NCI-H345 (cell line): ENCODE measurements around the gene MAP3K21.

Experiments used
- DNase-seq: peaks from one replicate; lab custom pipeline; 2025; lab: John Stamatoyannopoulos, UW

MAP3K21 gene

GRCh38 chr1:233327651-233328141, at the start of gene MAP3K21:
Gene MAP3K21 (plus strand): TSS chr1:233327724. CDS start chr1:233328029, 305 bp downstream.
- DNase-seq = no peak

DNA sequence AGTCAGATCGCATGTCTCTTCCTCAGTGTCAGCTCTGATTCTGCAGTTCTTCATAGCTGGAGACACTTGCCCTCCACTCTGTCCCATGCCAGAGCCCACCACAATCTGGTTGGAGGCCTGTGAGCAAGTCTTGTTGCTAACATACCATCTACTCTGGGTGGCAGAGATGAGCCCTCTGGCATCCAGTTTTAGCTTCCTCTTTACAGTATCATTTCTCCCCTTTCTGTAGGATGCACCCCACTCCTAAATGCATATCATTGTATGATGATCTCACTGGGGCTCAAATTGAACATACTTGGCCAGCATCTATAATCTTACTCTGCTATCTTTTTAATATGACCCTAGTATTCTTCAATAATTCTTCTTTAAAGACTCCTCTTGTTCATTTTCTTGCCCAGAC, 48.9 kb upstream of the MAP3K21 start:
- no peak for DNase-seq

DNA sequence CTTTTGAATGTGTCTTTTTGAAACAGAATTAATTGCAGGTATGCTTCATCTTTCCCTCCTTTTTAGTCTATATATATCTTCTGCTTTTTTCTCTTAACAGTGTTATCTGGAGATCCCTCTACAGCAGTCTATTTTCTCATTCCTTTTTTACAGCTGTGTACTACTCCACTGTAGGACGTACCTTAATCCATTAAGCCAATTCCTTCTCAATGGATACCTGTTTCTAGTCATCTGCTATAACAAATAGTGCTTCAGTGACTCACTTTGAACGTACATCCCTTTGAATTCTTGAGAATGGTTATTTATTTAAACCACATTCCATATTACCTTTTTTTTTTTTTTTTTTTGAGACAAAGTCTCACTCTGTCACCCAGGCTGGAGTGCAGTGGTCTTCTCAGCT, 47.6 kb upstream of the MAP3K21 start:
- no peak for DNase-seq

DNA sequence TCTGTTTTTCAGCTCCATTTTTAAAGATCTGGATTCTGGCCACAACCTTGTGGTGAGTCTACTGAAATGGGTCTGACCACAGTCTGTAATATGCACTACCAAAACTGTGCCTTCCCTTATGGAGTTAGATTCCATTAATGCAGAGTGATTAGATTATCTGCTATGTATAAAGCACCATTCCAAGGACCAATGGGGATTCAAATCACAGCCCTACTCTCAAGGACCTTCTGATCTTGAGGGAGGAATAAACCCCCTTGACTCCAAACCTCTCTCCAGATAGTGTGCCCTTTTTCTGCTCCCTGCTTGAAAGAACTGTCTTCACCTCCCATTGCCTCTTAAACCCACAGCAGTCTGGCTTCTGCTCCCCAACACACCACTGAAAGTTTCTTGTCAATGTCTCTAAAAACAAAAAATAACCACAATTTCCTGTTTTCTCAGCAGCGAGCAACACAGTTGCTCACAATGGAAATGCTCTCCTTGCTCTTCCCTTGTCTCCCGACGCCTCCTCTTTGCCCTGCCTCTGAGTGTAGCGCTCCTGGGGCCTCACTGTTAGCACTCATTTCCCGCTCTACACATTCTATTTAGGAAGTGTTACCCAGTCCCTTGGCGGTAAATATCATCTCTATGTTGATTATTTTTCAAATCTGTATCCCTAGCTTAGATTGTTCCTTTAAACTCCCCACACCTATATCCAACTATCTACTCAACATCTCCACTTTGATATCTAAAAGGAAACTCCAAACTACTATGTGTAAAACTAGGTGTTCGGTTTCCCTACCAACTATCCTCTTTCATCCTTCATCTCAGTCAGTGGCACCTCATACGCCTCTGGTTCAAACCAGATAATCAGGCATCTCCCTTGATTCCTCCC, 45.6 kb upstream of the MAP3K21 start:
- DNase-seq = no peak

- DNase-seq = no peak
These were observed 45.0 kb upstream of the MAP3K21 start for GRCh38 chr1:233282582-233282886.

- DNase-seq = peak; percentile 86
These were observed 37.8 kb upstream of the MAP3K21 start for GRCh38 chr1:233289676-233290075.

DNA sequence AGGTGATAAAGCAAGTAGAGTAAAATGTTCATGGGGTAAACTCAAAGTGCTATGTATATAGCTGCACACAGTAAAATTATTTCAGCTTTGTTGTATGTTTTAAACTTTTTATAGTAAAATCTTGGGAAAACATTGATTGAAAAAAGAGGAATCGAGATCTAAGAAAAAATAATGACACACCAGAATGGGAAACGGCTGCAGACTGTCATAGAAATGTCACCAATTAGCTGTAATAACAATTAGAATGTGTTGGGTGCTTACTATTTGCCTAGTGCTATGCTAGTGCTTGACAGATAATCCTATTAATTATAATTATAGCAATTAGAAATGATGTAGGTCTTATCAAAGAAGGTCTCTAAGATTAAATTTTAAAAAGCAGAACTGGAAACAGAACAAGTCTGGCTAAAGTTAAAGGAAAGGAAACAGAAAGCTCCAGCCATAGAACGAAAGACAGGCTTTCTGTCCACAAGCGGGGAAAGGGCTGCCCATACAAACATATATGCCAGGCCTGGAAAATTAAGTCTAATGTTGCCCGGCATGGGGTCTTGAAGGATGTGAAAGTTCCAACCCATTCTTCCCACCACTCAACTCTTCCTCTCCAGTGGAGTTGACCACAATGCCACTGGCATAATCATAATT, 37.0 kb upstream of the MAP3K21 start:
- DNase-seq = no peak

GRCh38 chr1:233293556-233294446, 33.7 kb upstream of the MAP3K21 start:
- peak; percentile 5 for DNase-seq

DNA sequence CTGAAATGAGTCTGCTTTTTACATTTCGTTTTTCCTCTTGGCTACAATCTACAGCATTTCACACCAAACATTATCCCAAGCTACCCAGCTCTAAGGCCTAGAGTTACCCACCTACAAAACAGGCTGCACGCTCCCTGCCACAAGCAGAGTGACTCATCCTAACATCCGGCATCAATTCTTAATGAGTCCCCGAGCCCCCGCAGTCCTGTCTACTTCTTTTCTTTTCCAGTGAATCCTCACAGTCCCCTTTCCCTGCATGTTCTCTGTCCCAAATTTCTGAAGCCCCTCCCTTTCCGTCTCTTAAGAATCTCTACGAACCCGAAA, 32.6 kb upstream of the MAP3K21 start:
- peak; percentile 50 for DNase-seq

- DNase-seq = peak; percentile 76
These were observed 32.1 kb upstream of the MAP3K21 start, which contains the start of gene PCNX2 for GRCh38 chr1:233295237-233295974. Gene PCNX2 (minus strand): TSS chr1:233295725. CDS start chr1:233295478, 247 bp downstream.

- no peak for DNase-seq
These were observed 31.6 kb upstream of the MAP3K21 start for GRCh38 chr1:233295975-233296322.

- no peak for DNase-seq
These were observed 28.1 kb upstream of the MAP3K21 start for GRCh38 chr1:233299450-233299849.

GRCh38 chr1:233300326-233300725, 27.2 kb upstream of the MAP3K21 start:
- DNase-seq = no peak

DNA sequence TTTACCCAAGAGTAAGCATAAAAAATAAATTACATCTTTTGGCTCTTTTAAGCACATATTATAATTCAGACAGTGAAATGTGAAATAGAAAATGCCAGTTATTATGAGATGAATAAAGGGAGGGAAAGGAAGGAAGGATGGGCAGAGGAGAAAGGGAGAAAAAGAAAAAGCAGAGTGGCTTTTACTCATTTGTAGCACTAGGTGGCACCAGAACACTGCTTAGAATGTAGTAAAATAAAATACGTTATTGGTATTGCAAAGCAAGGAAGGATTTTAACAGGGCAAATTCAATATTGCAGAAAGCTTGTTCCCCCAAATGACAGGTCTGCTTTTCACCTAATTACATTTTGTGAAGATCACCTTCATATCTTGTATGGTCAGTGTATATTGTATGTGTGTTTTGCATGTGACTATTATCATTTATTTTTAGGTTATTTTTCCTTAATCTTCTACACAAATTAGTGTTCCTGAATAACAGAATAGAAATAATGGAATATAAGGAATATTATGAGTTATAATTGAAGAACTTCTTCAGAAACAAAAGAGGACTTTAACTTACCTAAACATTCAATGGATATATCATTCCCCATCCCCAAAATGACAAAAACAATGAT, 22.9 kb upstream of the MAP3K21 start:
- DNase-seq = peak; percentile 20

- DNase-seq = no peak
These were observed 13.9 kb upstream of the MAP3K21 start for GRCh38 chr1:233313434-233314155.

DNA sequence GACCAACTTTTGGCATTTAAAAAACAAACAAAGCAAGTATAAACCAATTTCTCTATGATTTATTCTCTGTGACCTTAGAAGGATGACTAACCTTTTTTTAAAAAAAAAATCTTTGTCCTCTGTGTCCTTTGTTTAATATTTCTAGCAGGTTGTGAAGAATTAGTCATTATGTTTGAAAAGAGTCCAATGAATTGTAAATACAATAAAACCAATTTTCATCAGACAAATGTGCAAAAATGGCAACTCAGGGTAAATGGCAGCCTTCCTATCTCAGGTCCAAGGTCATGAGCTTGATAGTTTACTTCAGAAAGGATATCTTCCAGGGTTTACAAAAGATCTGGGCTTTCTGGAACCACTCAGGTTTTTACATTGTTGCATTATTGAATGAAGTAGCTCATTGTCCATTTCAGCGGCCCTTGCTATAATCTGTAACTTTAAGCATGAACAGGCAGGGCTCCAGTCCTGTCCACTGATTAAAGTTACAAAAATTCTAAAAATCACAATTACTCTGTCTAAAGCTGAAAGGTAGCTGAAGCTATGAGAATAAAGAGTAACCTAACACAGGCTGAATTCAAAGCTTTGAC, 11.7 kb upstream of the MAP3K21 start:
- DNase-seq = no peak

GRCh38 chr1:233316473-233316872, 11.1 kb upstream of the MAP3K21 start:
- DNase-seq = no peak

- no peak for DNase-seq
These were observed 8.3 kb upstream of the MAP3K21 start for GRCh38 chr1:233319272-233319671.

DNA sequence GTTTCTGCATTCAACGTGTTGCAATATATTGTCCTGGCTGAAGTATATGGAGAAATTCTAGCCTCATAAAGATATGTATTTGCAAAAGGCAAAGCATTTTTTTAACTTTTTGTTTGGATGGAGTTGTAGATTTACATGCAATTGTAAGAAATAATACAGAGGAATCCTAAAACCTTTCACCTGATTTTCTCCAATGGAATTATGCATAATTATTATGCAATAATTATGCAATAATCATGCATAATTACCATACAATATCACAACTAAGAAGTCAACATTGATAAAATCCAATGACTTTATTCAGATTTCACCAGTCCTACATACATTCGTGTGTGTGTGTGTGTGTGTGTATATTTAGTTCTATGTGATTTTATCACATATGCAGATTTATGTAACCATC, 7.5 kb upstream of the MAP3K21 start:
- DNase-seq = no peak

DNA sequence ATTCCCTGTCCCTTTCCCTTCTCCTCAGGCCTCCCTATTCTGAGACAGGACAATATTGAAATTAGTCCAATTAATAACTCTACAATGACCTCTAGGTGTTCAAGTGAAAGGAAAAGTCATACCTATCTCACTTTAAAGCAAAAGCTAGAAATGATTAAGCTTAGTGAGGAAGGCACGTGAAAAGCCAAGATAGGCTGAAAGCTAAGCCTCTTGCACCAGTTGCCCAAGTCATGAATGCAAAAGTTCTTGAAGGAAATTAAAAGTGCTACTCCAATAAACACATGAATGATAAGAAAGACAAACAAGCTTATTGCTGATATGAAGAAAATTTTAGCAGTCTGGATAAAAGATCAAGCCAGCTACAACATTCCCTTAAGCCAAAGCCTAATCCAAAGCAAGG, 3.8 kb upstream of the MAP3K21 start:
- no peak for DNase-seq
